Spleen (tissue), 11 donors: ENCODE data around the gene WDR62. TPM values are rescaled to one million over a fixed set of nuclear protein-coding genes. Genes with fewer than 3 reads are reported as not detected.

Experiments
- DNase-seq: peaks from one replicate; pipeline ENCODE4 v3.0.0-alpha.2; 2020
- H3K27ac ChIP-seq, 8 donors: fragments of 200-600 bp; sonication (generic) in 7 of 8; 1 replicate in 4 of 8; 2 replicates in 4 of 8; pipeline versions ENCODE4 v1.5.0 to v1.8.0; 2016 to 2021; ENCODE audit warnings: inconsistent platforms in 4 of 8, mild to moderate bottlenecking in 4 of 8, moderate library complexity in 1 of 8
- H3K27me3 ChIP-seq, 7 donors: fragments of 200-600 bp; sonication (generic) in 6 of 7; replicated peaks in 1 of 7; 1 replicate in 4 of 7; 2 replicates in 3 of 7; pipeline versions ENCODE4 v1.5.0 to v1.8.0; 2016 to 2021; ENCODE audit warnings: inconsistent platforms in 3 of 7, mild to moderate bottlenecking in 1 of 7
- H3K36me3 ChIP-seq, 6 donors: fragments of 200-600 bp; sonication (generic) in 5 of 6; 1 replicate in 4 of 6; 2 replicates in 2 of 6; pipeline versions ENCODE4 v1.5.0 to v1.8.0; 2016 to 2021; ENCODE audit warnings: inconsistent platforms in 2 of 6
- H3K4me1 ChIP-seq, 6 donors: fragments of 200-600 bp; sonication (generic) in 5 of 6; 1 replicate in 3 of 6; 2 replicates in 3 of 6; pipeline versions ENCODE4 v1.5.0 to v1.8.0; 2016 to 2021; ENCODE audit warnings: inconsistent platforms in 3 of 6
- H3K4me3 ChIP-seq, 8 donors: fragments of 200-600 bp; sonication (generic) in 7 of 8; 1 replicate in 4 of 8; 2 replicates in 4 of 8; pipeline versions ENCODE4 v1.5.0 to v1.8.0; 2016 to 2021; ENCODE audit warnings: inconsistent platforms in 4 of 8, mild to moderate bottlenecking in 4 of 8, moderate library complexity in 2 of 8
- H3K9me3 ChIP-seq, 8 donors: fragments of 200-600 bp; sonication (generic) in 7 of 8; 1 replicate in 4 of 8; 2 replicates in 4 of 8; pipeline versions ENCODE4 v1.5.0 to v1.8.0; 2016 to 2021; ENCODE audit warnings: inconsistent platforms in 4 of 8
- POLR2A ChIP-seq, 3 donors: fragments of 450-650 bp; IDR thresholded peaks; one replicate each; pipeline ENCODE4 v1.5.1; 2017; ENCODE audit warnings: antibody characterized with exemption in 3 of 3, mild to moderate bottlenecking in 1 of 3
- POLR2AphosphoS5 ChIP-seq, 3 donors: sonication (generic); formaldehyde crosslinking; IDR thresholded peaks; one replicate each; pipeline ENCODE4 v1.5.1; 2017; ENCODE audit warnings: antibody characterized with exemption in 3 of 3
- WGBS, 5 donors: extraction: QIAGEN DNeasy Blood & Tissue Kit in 3 of 5; methylation state at CpG; one replicate each; pipeline versions ENCODE4 v1.1.5 to v1.1.7; 2013 to 2018; 5-methylcytosine and 5-hydroxymethylcytosine counted together
- intact Hi-C: fragments of 100-400 bp; cut with DNase I; formaldehyde crosslinking; loops from one replicate; pipeline ENCODE4 v1.15.0; 2023; ENCODE audit warnings: low total_unique reads
- polyA plus RNA-seq, 3 donors: library from polyadenylated mRNA; stranded (reverse); fragments of 200-250 nt; gene quantifications; one replicate each; pipeline ENCODE4 v1.2.1, GENCODE V29; 2013
- total RNA-seq, 7 donors: library from RNA; depleted of rRNA in 3 of 7; stranded (reverse); fragments of >200 nt in 3 of 7; fragmentation: NEBNext Ultra II Directional in 4 of 7; extraction: Animal tissue kit (Norgen Biotek cat#: 25700) in 4 of 7; gene quantifications; one replicate each; pipeline versions ENCODE4 v1.1.0 to v1.2.1, GENCODE V29; 2016 to 2021
- TF ChIP-seq, protein P1 (sequence below), 11 experiments: fragments of 200-600 bp in 7 of 11; fragments of 450-650 bp in 4 of 11; sonication (generic) in 4 of 11; IDR thresholded peaks in 8 of 11; conservative IDR thresholded peaks in 3 of 11; 1 replicate in 7 of 11; 2 replicates in 4 of 11; pipeline versions ENCODE4 v1.4.0 to v1.8.0; 2016 to 2021; ENCODE audit warnings: antibody characterized with exemption in 11 of 11, inconsistent platforms in 4 of 11, mild to moderate bottlenecking in 1 of 11
- donor health status: healthy with polysubstance abuse.
- donor health status: DM: no; HTN: no; CAD: no; lungs with moderate emphysema.
- donor health status: DM: no; HTN: no; CAD: no.
- donor health status: Bipolar disorder and iron deficiency.
- donor health status: healthy.
- donor health status: DM: no; HTN: no; CAD: no.
- donor health status: DM: yes; HTN: yes; CAD: no.

The WDR62 gene
- total and polyA plus RNA-seq, 10 donors, result 1.3 to 5.2 (median 2.2) TPM

DNA sequence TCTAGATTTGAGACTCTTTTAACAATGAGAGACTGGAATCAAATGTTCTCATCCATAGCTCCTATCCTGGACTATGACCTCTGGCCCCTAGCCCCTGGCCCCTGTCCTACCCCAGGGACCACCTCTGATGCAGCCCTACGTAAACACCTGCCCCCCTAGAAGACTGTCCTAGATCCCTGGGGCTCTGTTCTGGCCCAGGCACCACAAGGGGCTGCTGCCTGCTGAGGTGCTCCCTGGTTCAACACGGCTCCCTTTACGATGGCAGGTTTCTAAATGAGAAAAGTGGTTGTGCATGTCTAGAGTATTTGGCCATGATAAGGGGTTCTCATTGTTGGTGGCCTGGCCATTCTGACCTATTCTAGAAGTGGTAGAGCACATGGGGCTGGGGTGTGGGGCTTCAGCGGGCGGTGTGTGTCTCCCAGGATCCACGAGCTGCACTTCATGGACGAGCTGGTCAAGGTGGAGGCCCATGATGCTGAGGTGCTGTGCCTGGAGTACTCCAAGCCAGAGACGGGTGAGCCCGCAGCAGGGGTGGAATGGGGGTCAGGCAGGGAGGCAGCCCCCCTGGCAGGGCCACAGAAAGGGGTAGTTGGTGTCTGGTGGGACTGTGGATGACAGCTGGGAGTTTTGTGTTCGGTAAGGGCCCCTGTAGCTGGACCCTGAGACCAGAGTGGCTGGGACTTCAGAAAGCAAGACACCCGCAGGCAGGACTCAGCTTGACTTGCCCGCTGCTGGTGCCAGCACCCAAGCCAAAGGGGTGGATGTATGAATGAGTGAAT, 29.7 kb downstream of the WDR62 start:
- WGBS, 5 donors, result 92 to 98% (median 96%) methylated on average over 11 to 12 of the region's 12 CpGs
- no peaks in the 10 kb centered on the region for H3K4me1 ChIP-seq
- no peak for DNase-seq
- H3K9me3 ChIP-seq, result no peaks in the 10 kb centered on the region
- H3K36me3 ChIP-seq, result peaks cover 0 to 91% (median 3%) of the 10 kb centered on the region in 6 donors
- H3K27me3 ChIP-seq, result no peaks in the 10 kb centered on the region
- no peak overlapping the region for H3K27ac ChIP-seq
- H3K4me3 ChIP-seq, result no peak overlapping the region
- intact Hi-C loops, result no loop called here
- no peak for TF ChIP-seq POLR2AphosphoS5 (IDR thresholded peaks at IDR 0.05)
- no peak for TF ChIP-seq POLR2A (IDR thresholded peaks at IDR 0.05)
- TF ChIP-seq, protein P1, sequence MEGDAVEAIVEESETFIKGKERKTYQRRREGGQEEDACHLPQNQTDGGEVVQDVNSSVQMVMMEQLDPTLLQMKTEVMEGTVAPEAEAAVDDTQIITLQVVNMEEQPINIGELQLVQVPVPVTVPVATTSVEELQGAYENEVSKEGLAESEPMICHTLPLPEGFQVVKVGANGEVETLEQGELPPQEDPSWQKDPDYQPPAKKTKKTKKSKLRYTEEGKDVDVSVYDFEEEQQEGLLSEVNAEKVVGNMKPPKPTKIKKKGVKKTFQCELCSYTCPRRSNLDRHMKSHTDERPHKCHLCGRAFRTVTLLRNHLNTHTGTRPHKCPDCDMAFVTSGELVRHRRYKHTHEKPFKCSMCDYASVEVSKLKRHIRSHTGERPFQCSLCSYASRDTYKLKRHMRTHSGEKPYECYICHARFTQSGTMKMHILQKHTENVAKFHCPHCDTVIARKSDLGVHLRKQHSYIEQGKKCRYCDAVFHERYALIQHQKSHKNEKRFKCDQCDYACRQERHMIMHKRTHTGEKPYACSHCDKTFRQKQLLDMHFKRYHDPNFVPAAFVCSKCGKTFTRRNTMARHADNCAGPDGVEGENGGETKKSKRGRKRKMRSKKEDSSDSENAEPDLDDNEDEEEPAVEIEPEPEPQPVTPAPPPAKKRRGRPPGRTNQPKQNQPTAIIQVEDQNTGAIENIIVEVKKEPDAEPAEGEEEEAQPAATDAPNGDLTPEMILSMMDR (IDR thresholded peaks at IDR 0.05 in 8 of 11, conservative IDR thresholded peaks at IDR 0.05 in 3 of 11), result no peak

DNA sequence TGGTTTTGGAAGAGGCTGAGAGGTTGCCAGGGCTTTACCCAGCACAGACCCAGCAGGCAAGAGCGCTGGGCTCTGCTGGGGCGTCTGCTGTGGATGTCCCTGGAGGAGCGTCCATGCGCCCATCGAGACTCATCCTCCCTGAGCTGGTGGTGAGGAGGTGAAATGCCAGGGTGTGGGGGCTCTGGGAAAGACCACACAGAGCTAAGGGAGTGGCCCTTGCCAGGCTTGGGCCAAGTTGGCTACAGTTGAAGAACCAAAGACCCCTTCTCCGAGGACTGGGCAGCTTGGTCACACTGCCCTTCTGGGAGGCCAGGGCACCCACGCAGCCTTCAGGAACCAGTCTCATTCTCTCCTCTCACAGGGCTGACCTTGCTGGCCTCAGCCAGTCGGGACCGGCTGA, 31.6 kb downstream of the WDR62 start:
- H3K9me3 ChIP-seq, result no peaks in the 10 kb centered on the region
- no peaks in the 10 kb centered on the region for H3K4me1 ChIP-seq
- WGBS, 5 donors, result 93 to 98% (median 97%) methylated on average over 9 of the region's 9 CpGs
- peaks cover 0 to 98% (median 2%) of the 10 kb centered on the region in 6 donors for H3K36me3 ChIP-seq
- no peak overlapping the region for H3K4me3 ChIP-seq
- DNase-seq, result no peak
- intact Hi-C loops, result no loop called here
- TF ChIP-seq POLR2AphosphoS5 (IDR thresholded peaks at IDR 0.05), result no peak
- TF ChIP-seq, protein P1 (IDR thresholded peaks at IDR 0.05 in 8 of 11, conservative IDR thresholded peaks at IDR 0.05 in 3 of 11), result no peak
- TF ChIP-seq POLR2A (IDR thresholded peaks at IDR 0.05), result no peak
- no peaks in the 10 kb centered on the region for H3K27me3 ChIP-seq
- no peak overlapping the region for H3K27ac ChIP-seq

DNA sequence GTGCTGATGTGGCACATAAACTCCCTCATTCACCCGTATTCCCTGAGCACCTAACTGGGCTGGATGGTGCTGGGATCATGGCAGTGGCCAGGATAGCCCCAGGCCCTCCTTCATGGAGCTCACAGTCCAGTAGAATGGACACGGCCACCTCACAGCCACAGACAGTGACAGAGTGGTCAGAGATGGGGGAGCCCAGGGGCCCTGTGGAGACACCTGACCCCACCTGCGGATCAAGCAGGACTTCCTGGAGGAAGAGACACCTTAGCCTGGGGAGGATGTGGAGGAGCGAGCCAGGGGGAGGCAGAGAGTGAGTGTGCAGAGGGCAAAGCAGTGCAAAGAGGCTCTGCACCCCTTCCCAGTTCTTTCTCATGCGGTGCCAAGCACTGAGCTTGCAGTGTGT, 35.1 kb downstream of the WDR62 start:
- Histone ChIP-seq H3K27me3 (no peaks in the 10 kb centered on the region), H3K4me1 (no peaks in the 10 kb centered on the region), H3K4me3 (no peak overlapping the region), H3K36me3 (peaks cover 0 to 98% (median 0%) of the 10 kb centered on the region in 6 donors), H3K9me3 (no peaks in the 10 kb centered on the region), H3K27ac (no peak overlapping the region)
- no peak for TF ChIP-seq POLR2A (IDR thresholded peaks at IDR 0.05)
- TF ChIP-seq, protein P1 (IDR thresholded peaks at IDR 0.05 in 8 of 11, conservative IDR thresholded peaks at IDR 0.05 in 3 of 11), result no peak
- no peak for TF ChIP-seq POLR2AphosphoS5 (IDR thresholded peaks at IDR 0.05)
- DNase-seq, result no peak
- 93 to 98% (median 97%) methylated on average over 4 to 5 of the region's 5 CpGs for WGBS, 5 donors
- intact Hi-C loops, result no loop called here

DNA sequence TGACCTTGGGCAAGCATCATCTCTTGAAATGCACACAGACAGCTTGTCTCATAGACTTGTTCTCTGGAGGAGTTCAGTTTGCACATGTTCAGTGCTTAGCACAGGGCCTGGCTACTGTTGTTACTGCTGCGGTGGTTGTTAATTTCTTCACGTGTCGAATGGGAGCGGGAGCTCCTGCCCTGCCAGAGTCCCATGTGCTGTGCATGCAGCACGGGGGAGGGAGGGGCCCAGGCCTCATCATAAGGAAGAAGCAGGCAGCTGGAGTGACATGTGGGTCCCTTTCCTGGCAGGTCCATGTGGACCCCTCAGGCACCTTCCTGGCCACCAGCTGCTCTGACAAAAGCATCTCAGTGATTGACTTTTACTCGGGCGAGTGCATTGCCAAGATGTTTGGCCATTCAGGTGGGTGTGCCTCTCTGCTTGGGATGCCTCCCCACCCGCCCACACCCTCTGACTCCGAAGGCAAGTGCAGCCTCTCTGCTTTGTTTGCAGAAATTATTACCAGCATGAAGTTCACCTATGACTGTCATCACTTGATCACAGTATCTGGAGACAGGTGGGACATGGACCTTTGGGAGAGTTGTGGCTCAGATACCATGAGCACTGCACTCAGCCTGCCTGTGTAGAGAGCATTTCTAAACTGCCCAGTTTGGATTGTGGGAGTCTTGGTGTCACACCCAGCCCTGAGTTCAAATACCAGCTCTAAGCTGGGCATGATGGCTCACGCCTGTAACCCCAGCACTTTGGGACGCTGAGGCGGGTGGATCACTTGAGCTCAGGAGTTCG, 36.4 kb downstream of the WDR62 start:
- Histone ChIP-seq H3K27ac (no peak overlapping the region), H3K9me3 (no peaks in the 10 kb centered on the region), H3K4me1 (no peaks in the 10 kb centered on the region), H3K27me3 (no peaks in the 10 kb centered on the region), H3K36me3 (peaks cover 0 to 100% (median 0%) of the 10 kb centered on the region in 6 donors), H3K4me3 (no peak overlapping the region)
- DNase-seq, result no peak
- no peak for TF ChIP-seq POLR2A (IDR thresholded peaks at IDR 0.05)
- no peak for TF ChIP-seq POLR2AphosphoS5 (IDR thresholded peaks at IDR 0.05)
- TF ChIP-seq, protein P1 (IDR thresholded peaks at IDR 0.05 in 8 of 11, conservative IDR thresholded peaks at IDR 0.05 in 3 of 11), result no peak
- intact Hi-C loops, result no loop called here
- WGBS, 5 donors, result 81 to 100% (median 90%) methylated on average over 10 to 13 of the region's 13 CpGs
